ENCODE data around the gene TTLL4. TPM values are rescaled to one million over a fixed set of nuclear protein-coding genes. Genes with fewer than 3 reads are reported as not detected.

TTLL4 gene
- total RNA-seq, 1 experiment from 2014 or later, result 9.5 TPM

- peak; percentile 61 for DNase-seq (ENCODE audit: low read depth)
Measured at GRCh38 chr2:218717262-218717661, 6.6 kb downstream of the TTLL4 start.

- DNase-seq (ENCODE audit: low read depth), result no peak
Measured at GRCh38 chr2:218718058-218718457, 7.4 kb downstream of the TTLL4 start.

GRCh38 chr2:218719457-218719856 lies 8.8 kb downstream of the TTLL4 start:
- DNase-seq (ENCODE audit: low read depth), result no peak

- DNase-seq (ENCODE audit: low read depth), result no peak
Measured at GRCh38 chr2:218720048-218721041, 9.7 kb downstream of the TTLL4 start.

- DNase-seq (ENCODE audit: low read depth), result no peak
Measured at GRCh38 chr2:218721488-218721887, 10.9 kb downstream of the TTLL4 start.

GRCh38 chr2:218721934-218722333 lies 11.3 kb downstream of the TTLL4 start:
- DNase-seq (ENCODE audit: low read depth), result no peak

GRCh38 chr2:218722419-218722818 lies 11.8 kb downstream of the TTLL4 start:
- DNase-seq (ENCODE audit: low read depth), result no peak

GRCh38 chr2:218722876-218723785 lies 12.5 kb downstream of the TTLL4 start:
- no peak for DNase-seq (ENCODE audit: low read depth)

GRCh38 chr2:218726004-218726574 lies 15.5 kb downstream of the TTLL4 start:
- DNase-seq (ENCODE audit: low read depth), result no peak

- peak; percentile 31 for DNase-seq (ENCODE audit: low read depth)
Measured at GRCh38 chr2:218727502-218728165, 17.0 kb downstream of the TTLL4 start.

GRCh38 chr2:218729640-218730039 lies 19.0 kb downstream of the TTLL4 start:
- DNase-seq (ENCODE audit: low read depth), result no peak

- DNase-seq (ENCODE audit: low read depth), result no peak
Measured at GRCh38 chr2:218732052-218732760, 21.6 kb downstream of the TTLL4 start.

- no peak for DNase-seq (ENCODE audit: low read depth)
Measured at GRCh38 chr2:218732761-218733158, 22.1 kb downstream of the TTLL4 start.

- DNase-seq (ENCODE audit: low read depth), result peak; percentile 73
Measured at GRCh38 chr2:218733171-218734021, 22.8 kb downstream of the TTLL4 start.

- peak; percentile 32 for DNase-seq (ENCODE audit: low read depth)
Measured at GRCh38 chr2:218734190-218734975, 23.7 kb downstream of the TTLL4 start.

GRCh38 chr2:218736531-218736930 lies 25.9 kb downstream of the TTLL4 start:
- DNase-seq (ENCODE audit: low read depth), result no peak

GRCh38 chr2:218743068-218743467 lies 32.4 kb downstream of the TTLL4 start:
- DNase-seq (ENCODE audit: low read depth), result no peak

GRCh38 chr2:218744615-218745014 lies 34.0 kb downstream of the TTLL4 start:
- no peak for DNase-seq (ENCODE audit: low read depth)

GRCh38 chr2:218745160-218745558 lies 34.5 kb downstream of the TTLL4 start:
- DNase-seq (ENCODE audit: low read depth), result no peak

Measured in M059J (cell line).